ENCODE measurements around the gene CER1. TPM values are rescaled to one million over a fixed set of nuclear protein-coding genes. Genes with fewer than 3 reads are reported as not detected.
A peak's percentile ranks its signal among the peaks of the same experiment; 100 is the strongest.

CER1 gene
- total and polyA plus RNA-seq, 2 of the 4 experiments (the other 2 are of a cell fraction) = not detected

- Histone ChIP-seq H4K5ac (ENCODE audit: low read depth, low read length) (no peak overlapping the region), H3K27ac (ENCODE audit: insufficient read depth, low read length) (no peak overlapping the region), H4K91ac (ENCODE audit: insufficient read depth, low read depth, low read length) (no peak overlapping the region), H2BK15ac (ENCODE audit: low read depth, low read length) (no peak overlapping the region), H3K18ac (ENCODE audit: low read depth, low read length) (no peak overlapping the region), H3K9me3 (ENCODE audit: control insufficient read depth, insufficient read depth, low read length) (no peaks in the 10 kb centered on the region), H3K9ac (ENCODE audit: low read depth, low read length) (no peak overlapping the region), H3K4me3 (ENCODE audit: insufficient read depth, low read depth, low read length) (no peak overlapping the region), H3K56ac (ENCODE audit: extremely low read depth, insufficient read depth, low read length) (no peak overlapping the region), H2BK20ac (ENCODE audit: low read depth, low read length) (no peak overlapping the region), H3K27me3 (ENCODE audit: control insufficient read depth, insufficient read depth, low read length) (no peaks in the 10 kb centered on the region), H2BK120ac (ENCODE audit: low read depth, low read length) (no peak overlapping the region), H3K4me2 (ENCODE audit: low read depth, low read length) (no peak overlapping the region), H3K23ac (ENCODE audit: low read depth, low read length) (no peak overlapping the region), H2AK5ac (ENCODE audit: low read depth, low read length) (no peak overlapping the region), H3K4ac (ENCODE audit: low read depth, low read length) (no peak overlapping the region), H3K36me3 (ENCODE audit: control insufficient read depth, insufficient read depth, low read length) (no peaks in the 10 kb centered on the region), H3K4me1 (ENCODE audit: control insufficient read depth, insufficient read depth, low read length) (no peaks in the 10 kb centered on the region), H4K20me1 (ENCODE audit: insufficient read depth, low read length) (no peaks in the 10 kb centered on the region), H2BK5ac (ENCODE audit: low read depth, low read length, poor library complexity, severe bottlenecking) (no peak overlapping the region), H3K79me1 (ENCODE audit: low read depth in 1 of 2, low read length in 2 of 2) (no peaks in the 10 kb centered on the region), H4K8ac (ENCODE audit: low read depth in 2 of 2, low read length in 2 of 2) (no peak overlapping the region), H2AK9ac (replicated peaks; ENCODE audit: low read depth, low read length, poor library complexity) (no peak overlapping the region), H3K14ac (replicated peaks; ENCODE audit: low read depth, low read length) (no peak overlapping the region), H2AFZ (replicated peaks; ENCODE audit: low read length, poor library complexity) (no peak overlapping the region), H3K9me1 (ENCODE audit: insufficient read depth, low read length) (no peaks in the 10 kb centered on the region)
- intact Hi-C loops (cut with micrococcal nuclease) (loop anchor here (5.0 to 10.0 kb wide), 3 partner anchors 324 to 1341 kb away; no protein-coding TSS in a partner anchor), in situ Hi-C loops (cut with MboI; ENCODE audit: low sequenced_read_pairs) (loop anchor here (10.0 kb wide), 1 partner anchor 301 kb away; no protein-coding TSS in a partner anchor), dilution Hi-C loops (cut with HindIII; ENCODE audit: low sequenced_read_pairs, unreplicated experiment) (no loop called here)
- ChIA-PET POLR2A (ENCODE audit: unreplicated experiment) (no interaction called here), CTCF (interaction anchor here (0.8 kb wide), 1 partner anchor 35 kb away, joined by 3 read pairs; no protein-coding TSS in a partner anchor)
- ATAC-seq (ENCODE audit: low read depth) (no peak), DNase-seq (peak; percentile 3)
- no TSS peak for BruUV-seq (replicated peaks)
- WGBS, 2 experiments (ENCODE audit: extremely low coverage in 2 of 2, insufficient read length in 1 of 2) = no CpG with 5 or more reads among the region's 6 CpGs
- no peak for TF ChIP-seq MAZ (IDR thresholded peaks at IDR 0.05; ENCODE audit: borderline replicate concordance, low read depth, low read length)
- TF ChIP-seq BHLHE40 (IDR thresholded peaks at IDR 0.05; ENCODE audit: low read depth, low read length) = no peak
- no peak for TF ChIP-seq RFX5 (IDR thresholded peaks at IDR 0.05; ENCODE audit: low read depth, low read length)
- no peak for TF ChIP-seq MXI1 (IDR thresholded peaks at IDR 0.05; ENCODE audit: borderline replicate concordance, low read depth, low read length)
- TF ChIP-seq NFE2L2 (IDR thresholded peaks at IDR 0.05; ENCODE audit: low read depth, low read length) = no peak
- TF ChIP-seq CEBPB (IDR thresholded peaks at IDR 0.05; ENCODE audit: low read depth, low read length) = no peak
- TF ChIP-seq CTCF (conservative IDR thresholded peaks at IDR 0.05; ENCODE audit: low read depth, low read length) = no peak
- no peak for TF ChIP-seq RCOR1 (IDR thresholded peaks at IDR 0.05; ENCODE audit: insufficient replicate concordance, low read length)
- TF ChIP-seq FOS (IDR thresholded peaks at IDR 0.05; ENCODE audit: low read depth, low read length) = no peak
- TF ChIP-seq SMC3 (IDR thresholded peaks at IDR 0.05; ENCODE audit: low read depth, low read length) = no peak
- TF ChIP-seq ELK1 (IDR thresholded peaks at IDR 0.05; ENCODE audit: borderline replicate concordance, low read depth, low read length) = no peak
- no peak for TF ChIP-seq MAFK (IDR thresholded peaks at IDR 0.05; ENCODE audit: low read depth, low read length)
- no peak for TF ChIP-seq CHD1 (IDR thresholded peaks at IDR 0.05; ENCODE audit: low read depth, low read length)
- no peak for TF ChIP-seq RAD21 (IDR thresholded peaks at IDR 0.05; ENCODE audit: low read length)
- TF ChIP-seq USF2 (IDR thresholded peaks at IDR 0.05; ENCODE audit: low read depth, low read length) = no peak
- no peak for TF ChIP-seq POLR2A (IDR thresholded peaks at IDR 0.05; ENCODE audit: low read depth, low read length)
Measured at GRCh38 chr9:14766299-14766698, 43.8 kb upstream of the CER1 start.

Measured in IMR-90 (cell line).